Stimulated activated CD8-positive, alpha-beta memory T cell treated with anti-CD3 and anti-CD28 coated beads, Interleukin-12 subunit alpha, Interleukin-12 subunit beta, amount 100 ng/mL, for 24 hours (primary cell): Measurements from ENCODE around the gene CCDC195.

Experiments
- DNase-seq: peaks from one replicate; pipeline ENCODE4 v3.0.0-alpha.2; 2020; ENCODE audit errors: extremely low read depth

CCDC195 gene

GRCh38 chr2:224716201-224716600, at the start of gene CCDC195:
CCDC195 (minus strand) TSS chr2:224716365; CDS start chr2:224716365, 0 bp downstream.
- no peak for DNase-seq

- DNase-seq, result no peak
These were observed 48.5 kb upstream of the CCDC195 start for GRCh38 chr2:224764565-224765236.

- DNase-seq, result no peak
These were observed 41.9 kb upstream of the CCDC195 start for GRCh38 chr2:224757934-224758548.

- no peak for DNase-seq
These were observed 37.8 kb upstream of the CCDC195 start for GRCh38 chr2:224753743-224754540.

GRCh38 chr2:224751996-224752698, 36.0 kb upstream of the CCDC195 start:
- no peak for DNase-seq

- no peak for DNase-seq
These were observed 33.0 kb upstream of the CCDC195 start for GRCh38 chr2:224749136-224749535.

- DNase-seq, result no peak
These were observed 31.6 kb upstream of the CCDC195 start for GRCh38 chr2:224747765-224748164.

- no peak for DNase-seq
These were observed 20.1 kb upstream of the CCDC195 start for GRCh38 chr2:224736227-224736626.

GRCh38 chr2:224734949-224735348, 18.8 kb upstream of the CCDC195 start:
- no peak for DNase-seq

- no peak for DNase-seq
These were observed 15.5 kb upstream of the CCDC195 start for GRCh38 chr2:224731665-224732064.

GRCh38 chr2:224729435-224729834, 13.3 kb upstream of the CCDC195 start:
- DNase-seq, result no peak

- DNase-seq, result no peak
These were observed 8.2 kb upstream of the CCDC195 start for GRCh38 chr2:224724331-224724730.

- no peak for DNase-seq
These were observed 7.5 kb upstream of the CCDC195 start for GRCh38 chr2:224723586-224724217.

- DNase-seq, result no peak
These were observed 6.6 kb upstream of the CCDC195 start for GRCh38 chr2:224722770-224723169.

- DNase-seq, result no peak
These were observed 6.1 kb upstream of the CCDC195 start for GRCh38 chr2:224722250-224722649.

GRCh38 chr2:224716921-224717320, 756 bp upstream of the CCDC195 start:
- DNase-seq, result no peak

GRCh38 chr2:224711859-224712665, 4.1 kb downstream of the CCDC195 start:
- no peak for DNase-seq

GRCh38 chr2:224711381-224711780, 4.8 kb downstream of the CCDC195 start:
- DNase-seq, result no peak

- DNase-seq, result no peak
These were observed 6.9 kb downstream of the CCDC195 start for GRCh38 chr2:224709301-224709700.

- no peak for DNase-seq
These were observed 21.7 kb downstream of the CCDC195 start for GRCh38 chr2:224694502-224694901.

GRCh38 chr2:224691563-224691962, 24.6 kb downstream of the CCDC195 start:
- no peak for DNase-seq
